K562 (cell line): ENCODE measurements around the gene MEPE. TPM values are rescaled to one million over a fixed set of nuclear protein-coding genes. Genes with fewer than 3 reads are reported as not detected.
A peak's percentile ranks its signal among the peaks of the same experiment; 100 is the strongest.

ENCODE experiments used
- BRD9 ChIP-seq: fragments of 450-650 bp; IDR thresholded peaks from 2 replicates; pipeline ENCODE4 v1.6.1; 2018; ENCODE audit warnings: low read depth; ENCODE audit not compliant: partially characterized antibody
- LARP7 ChIP-seq: fragments of 450-650 bp; IDR thresholded peaks from 2 replicates; pipeline ENCODE4 v1.6.1; 2016
- MAFF ChIP-seq: IDR thresholded peaks from 2 replicates; pipeline ENCODE4 v1.6.1; 2012; ENCODE audit warnings: low read length, improper control_type of control experiment
- NFE2L1 ChIP-seq: fragments of 450-650 bp; IDR thresholded peaks from 2 replicates; pipeline ENCODE4 v1.6.1; 2016; ENCODE audit warnings: missing genetic modification characterization, low read depth, mild to moderate bottlenecking, missing compliant biosample characterization, moderate library complexity, borderline replicate concordance
- NFRKB ChIP-seq: fragments of 450-650 bp; IDR thresholded peaks from 2 replicates; pipeline ENCODE4 v1.6.1; 2016; ENCODE audit warnings: low read depth
- POU5F1 ChIP-seq: fragments of 150-350 bp; IDR thresholded peaks from 2 replicates; pipeline ENCODE4 v1.6.1; 2014; ENCODE audit warnings: borderline replicate concordance, low read length, low read depth, mild to moderate bottlenecking; ENCODE audit not compliant: partially characterized antibody
- SMAD4 ChIP-seq: fragments of 250-450 bp; sonication (Bioruptor Pico); conservative IDR thresholded peaks from 2 replicates; pipeline ENCODE4 v1.8.0; 2021; ENCODE audit warnings: inconsistent platforms, mild to moderate bottlenecking, moderate library complexity
- SREBF1 ChIP-seq: fragments of 150-350 bp; IDR thresholded peaks from 2 replicates; pipeline ENCODE4 v1.6.1; 2014; ENCODE audit warnings: antibody characterized with exemption, low read depth, low read length, borderline replicate concordance
- SRSF3 ChIP-seq: fragments of 200-400 bp; formaldehyde crosslinking; IDR thresholded peaks from 2 replicates; pipeline ENCODE4 v1.6.1; 2016; ENCODE audit warnings: mild to moderate bottlenecking, low read length, moderate library complexity; ENCODE audit not compliant: insufficient read depth
- TFAM ChIP-seq: fragments of 250-450 bp; sonication (Bioruptor Pico); conservative IDR thresholded peaks from 2 replicates; pipeline ENCODE4 v1.5.0; 2021; ENCODE audit warnings: mild to moderate bottlenecking, moderate library complexity
- ZBTB7A ChIP-seq: IDR thresholded peaks from 2 replicates; pipeline ENCODE4 v1.6.1; 2011; ENCODE audit warnings: low read depth, mild to moderate bottlenecking, low read length, moderate library complexity, borderline replicate concordance; ENCODE audit not compliant: control insufficient read depth
- polyA plus RNA-seq, 8 experiments: library from polyadenylated mRNA; depleted of rRNA in 4 of 8; stranded (reverse) in 5 of 8; unstranded in 3 of 8; fragments of >200 nt; fragmentation: Nextera tagmentation in 2 of 8; fragmentation: Illumina TruSeq in 1 of 8; extraction: Ambion mirVana in 2 of 8; extraction: Trizol in 1 of 8; gene quantifications; 2 replicates each; pipeline versions ENCODE4 v1.2.1 to v1.2.3, GENCODE V29; 2011 to 2014; ENCODE audit warnings: inconsistent platforms in 1 of 8, missing spikeins in 1 of 8
- total RNA-seq, 7 experiments: library from RNA; depleted of rRNA in 6 of 7; stranded (reverse); fragments of >200 nt in 6 of 7; fragmentation: Illumina TruSeq in 2 of 7; extraction: Trizol in 2 of 7; gene quantifications; 2 replicates each; pipeline versions ENCODE4 v1.2.1 to v1.2.3, GENCODE V29; 2011 to 2021; ENCODE audit warnings: low replicate concordance in 1 of 7
- TF ChIP-seq, protein P1 (sequence below), 2 experiments: IDR thresholded peaks; 2 replicates each; pipeline ENCODE4 v1.6.1; 2012; ENCODE audit warnings: improper control_type of control experiment in 2 of 2, low read depth in 2 of 2, low read length in 2 of 2, borderline replicate concordance in 1 of 2
- TF ChIP-seq, protein P2 (sequence below), 2 experiments: fragments of 450-650 bp in 1 of 2; sonication (generic) in 1 of 2; formaldehyde crosslinking in 1 of 2; IDR thresholded peaks in 1 of 2; conservative IDR thresholded peaks in 1 of 2; 2 replicates each; pipeline versions ENCODE4 v1.6.1 to v1.8.1; 2016 to 2023; ENCODE audit warnings: mild to moderate bottlenecking in 2 of 2, moderate library complexity in 2 of 2, inconsistent platforms in 1 of 2, missing genetic modification reagents in 1 of 2
- TF ChIP-seq, protein P3 (sequence below): fragments of 450-650 bp; IDR thresholded peaks from 2 replicates; pipeline ENCODE4 v1.6.1; 2017; ENCODE audit warnings: antibody characterized with exemption, mild to moderate bottlenecking
- TF ChIP-seq, protein P4 (sequence below): fragments of 450-650 bp; IDR thresholded peaks from 2 replicates; pipeline ENCODE4 v1.7.1; 2018; ENCODE audit warnings: mild to moderate bottlenecking, low read depth; ENCODE audit not compliant: partially characterized antibody

MEPE gene
- total and polyA plus RNA-seq, 9 of the 15 experiments (the other 6 are each of a cell fraction or from before 2014, with no cell fraction given), result not detected

DNA sequence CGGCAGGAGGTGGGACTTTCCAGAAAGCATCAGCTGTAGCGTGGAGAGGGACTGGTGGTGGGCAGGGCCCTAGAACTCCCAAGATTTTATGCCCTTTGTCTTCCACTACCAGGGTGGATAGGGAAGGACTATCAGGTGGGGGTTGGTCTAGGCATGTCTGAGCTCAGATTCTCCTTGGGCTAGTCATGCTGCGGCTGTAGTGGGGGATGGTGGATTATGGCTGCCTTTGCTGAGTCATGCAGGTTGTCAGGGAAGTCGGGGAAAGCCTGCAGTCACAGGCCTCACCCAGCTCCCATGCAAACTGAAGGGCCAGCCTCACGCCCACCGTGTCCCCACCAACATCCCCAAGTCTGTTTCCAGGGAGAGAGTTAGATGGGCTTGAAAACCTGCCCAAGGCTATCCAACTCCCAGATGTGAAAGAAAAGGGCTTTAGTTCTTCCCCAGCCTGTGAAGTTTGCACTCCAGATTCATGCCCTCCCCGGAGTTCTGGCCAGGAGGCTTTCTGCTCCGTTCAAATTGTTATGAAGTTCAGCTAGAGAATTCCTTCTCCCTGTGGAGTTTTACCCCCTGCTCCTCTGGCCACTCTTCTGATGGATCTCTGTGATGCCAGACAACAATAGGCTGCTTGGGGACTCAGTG, 13.4 kb upstream of the MEPE start (continued):
- TF ChIP-seq, protein P1, sequence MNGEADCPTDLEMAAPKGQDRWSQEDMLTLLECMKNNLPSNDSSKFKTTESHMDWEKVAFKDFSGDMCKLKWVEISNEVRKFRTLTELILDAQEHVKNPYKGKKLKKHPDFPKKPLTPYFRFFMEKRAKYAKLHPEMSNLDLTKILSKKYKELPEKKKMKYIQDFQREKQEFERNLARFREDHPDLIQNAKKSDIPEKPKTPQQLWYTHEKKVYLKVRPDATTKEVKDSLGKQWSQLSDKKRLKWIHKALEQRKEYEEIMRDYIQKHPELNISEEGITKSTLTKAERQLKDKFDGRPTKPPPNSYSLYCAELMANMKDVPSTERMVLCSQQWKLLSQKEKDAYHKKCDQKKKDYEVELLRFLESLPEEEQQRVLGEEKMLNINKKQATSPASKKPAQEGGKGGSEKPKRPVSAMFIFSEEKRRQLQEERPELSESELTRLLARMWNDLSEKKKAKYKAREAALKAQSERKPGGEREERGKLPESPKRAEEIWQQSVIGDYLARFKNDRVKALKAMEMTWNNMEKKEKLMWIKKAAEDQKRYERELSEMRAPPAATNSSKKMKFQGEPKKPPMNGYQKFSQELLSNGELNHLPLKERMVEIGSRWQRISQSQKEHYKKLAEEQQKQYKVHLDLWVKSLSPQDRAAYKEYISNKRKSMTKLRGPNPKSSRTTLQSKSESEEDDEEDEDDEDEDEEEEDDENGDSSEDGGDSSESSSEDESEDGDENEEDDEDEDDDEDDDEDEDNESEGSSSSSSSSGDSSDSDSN (IDR thresholded peaks at IDR 0.05; ENCODE audit: borderline replicate concordance in 1 of 2, low read depth in 2 of 2, low read length in 2 of 2), result no peak
- TF ChIP-seq LARP7 (no peak), SREBF1 (no peak), SMAD4 (CRISPR knock-in tag) (0 out of 2 replicates have a peak, but pooled peaks have one; percentile 40), NFE2L1 (tag) (peak; percentile 81), ZBTB7A (no peak), MAFF (peak; percentile 71), NFRKB (no peak), SRSF3 (no peak), TFAM (CRISPR knock-in tag) (no peak), BRD9 (no peak), POU5F1 (no peak)
- TF ChIP-seq, protein P2, sequence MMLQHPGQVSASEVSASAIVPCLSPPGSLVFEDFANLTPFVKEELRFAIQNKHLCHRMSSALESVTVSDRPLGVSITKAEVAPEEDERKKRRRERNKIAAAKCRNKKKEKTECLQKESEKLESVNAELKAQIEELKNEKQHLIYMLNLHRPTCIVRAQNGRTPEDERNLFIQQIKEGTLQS (IDR thresholded peaks at IDR 0.05), result peak; percentile 62
- TF ChIP-seq, protein P2 (CRISPR knock-in tag; conservative IDR thresholded peaks at IDR 0.05), result no peak
- TF ChIP-seq, protein P3, sequence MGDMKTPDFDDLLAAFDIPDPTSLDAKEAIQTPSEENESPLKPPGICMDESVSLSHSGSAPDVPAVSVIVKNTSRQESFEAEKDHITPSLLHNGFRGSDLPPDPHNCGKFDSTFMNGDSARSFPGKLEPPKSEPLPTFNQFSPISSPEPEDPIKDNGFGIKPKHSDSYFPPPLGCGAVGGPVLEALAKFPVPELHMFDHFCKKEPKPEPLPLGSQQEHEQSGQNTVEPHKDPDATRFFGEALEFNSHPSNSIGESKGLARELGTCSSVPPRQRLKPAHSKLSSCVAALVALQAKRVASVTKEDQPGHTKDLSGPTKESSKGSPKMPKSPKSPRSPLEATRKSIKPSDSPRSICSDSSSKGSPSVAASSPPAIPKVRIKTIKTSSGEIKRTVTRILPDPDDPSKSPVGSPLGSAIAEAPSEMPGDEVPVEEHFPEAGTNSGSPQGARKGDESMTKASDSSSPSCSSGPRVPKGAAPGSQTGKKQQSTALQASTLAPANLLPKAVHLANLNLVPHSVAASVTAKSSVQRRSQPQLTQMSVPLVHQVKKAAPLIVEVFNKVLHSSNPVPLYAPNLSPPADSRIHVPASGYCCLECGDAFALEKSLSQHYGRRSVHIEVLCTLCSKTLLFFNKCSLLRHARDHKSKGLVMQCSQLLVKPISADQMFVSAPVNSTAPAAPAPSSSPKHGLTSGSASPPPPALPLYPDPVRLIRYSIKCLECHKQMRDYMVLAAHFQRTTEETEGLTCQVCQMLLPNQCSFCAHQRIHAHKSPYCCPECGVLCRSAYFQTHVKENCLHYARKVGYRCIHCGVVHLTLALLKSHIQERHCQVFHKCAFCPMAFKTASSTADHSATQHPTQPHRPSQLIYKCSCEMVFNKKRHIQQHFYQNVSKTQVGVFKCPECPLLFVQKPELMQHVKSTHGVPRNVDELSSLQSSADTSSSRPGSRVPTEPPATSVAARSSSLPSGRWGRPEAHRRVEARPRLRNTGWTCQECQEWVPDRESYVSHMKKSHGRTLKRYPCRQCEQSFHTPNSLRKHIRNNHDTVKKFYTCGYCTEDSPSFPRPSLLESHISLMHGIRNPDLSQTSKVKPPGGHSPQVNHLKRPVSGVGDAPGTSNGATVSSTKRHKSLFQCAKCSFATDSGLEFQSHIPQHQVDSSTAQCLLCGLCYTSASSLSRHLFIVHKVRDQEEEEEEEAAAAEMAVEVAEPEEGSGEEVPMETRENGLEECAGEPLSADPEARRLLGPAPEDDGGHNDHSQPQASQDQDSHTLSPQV, result 0 out of 2 replicates have a peak, but pooled peaks have one; percentile 61
- TF ChIP-seq, protein P4, sequence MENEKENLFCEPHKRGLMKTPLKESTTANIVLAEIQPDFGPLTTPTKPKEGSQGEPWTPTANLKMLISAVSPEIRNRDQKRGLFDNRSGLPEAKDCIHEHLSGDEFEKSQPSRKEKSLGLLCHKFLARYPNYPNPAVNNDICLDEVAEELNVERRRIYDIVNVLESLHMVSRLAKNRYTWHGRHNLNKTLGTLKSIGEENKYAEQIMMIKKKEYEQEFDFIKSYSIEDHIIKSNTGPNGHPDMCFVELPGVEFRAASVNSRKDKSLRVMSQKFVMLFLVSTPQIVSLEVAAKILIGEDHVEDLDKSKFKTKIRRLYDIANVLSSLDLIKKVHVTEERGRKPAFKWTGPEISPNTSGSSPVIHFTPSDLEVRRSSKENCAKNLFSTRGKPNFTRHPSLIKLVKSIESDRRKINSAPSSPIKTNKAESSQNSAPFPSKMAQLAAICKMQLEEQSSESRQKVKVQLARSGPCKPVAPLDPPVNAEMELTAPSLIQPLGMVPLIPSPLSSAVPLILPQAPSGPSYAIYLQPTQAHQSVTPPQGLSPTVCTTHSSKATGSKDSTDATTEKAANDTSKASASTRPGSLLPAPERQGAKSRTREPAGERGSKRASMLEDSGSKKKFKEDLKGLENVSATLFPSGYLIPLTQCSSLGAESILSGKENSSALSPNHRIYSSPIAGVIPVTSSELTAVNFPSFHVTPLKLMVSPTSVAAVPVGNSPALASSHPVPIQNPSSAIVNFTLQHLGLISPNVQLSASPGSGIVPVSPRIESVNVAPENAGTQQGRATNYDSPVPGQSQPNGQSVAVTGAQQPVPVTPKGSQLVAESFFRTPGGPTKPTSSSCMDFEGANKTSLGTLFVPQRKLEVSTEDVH, result no peak
